Measurements from ENCODE around the gene PTGDS. TPM values are rescaled to one million over a fixed set of nuclear protein-coding genes. Genes with fewer than 3 reads are reported as not detected.

Gene PTGDS
- total and polyA plus RNA-seq, 9 of the 15 experiments (the other 6 are each of a cell fraction or from before 2014, with no cell fraction given): 0.46 to 7.1 (median 2.0) TPM

DNA sequence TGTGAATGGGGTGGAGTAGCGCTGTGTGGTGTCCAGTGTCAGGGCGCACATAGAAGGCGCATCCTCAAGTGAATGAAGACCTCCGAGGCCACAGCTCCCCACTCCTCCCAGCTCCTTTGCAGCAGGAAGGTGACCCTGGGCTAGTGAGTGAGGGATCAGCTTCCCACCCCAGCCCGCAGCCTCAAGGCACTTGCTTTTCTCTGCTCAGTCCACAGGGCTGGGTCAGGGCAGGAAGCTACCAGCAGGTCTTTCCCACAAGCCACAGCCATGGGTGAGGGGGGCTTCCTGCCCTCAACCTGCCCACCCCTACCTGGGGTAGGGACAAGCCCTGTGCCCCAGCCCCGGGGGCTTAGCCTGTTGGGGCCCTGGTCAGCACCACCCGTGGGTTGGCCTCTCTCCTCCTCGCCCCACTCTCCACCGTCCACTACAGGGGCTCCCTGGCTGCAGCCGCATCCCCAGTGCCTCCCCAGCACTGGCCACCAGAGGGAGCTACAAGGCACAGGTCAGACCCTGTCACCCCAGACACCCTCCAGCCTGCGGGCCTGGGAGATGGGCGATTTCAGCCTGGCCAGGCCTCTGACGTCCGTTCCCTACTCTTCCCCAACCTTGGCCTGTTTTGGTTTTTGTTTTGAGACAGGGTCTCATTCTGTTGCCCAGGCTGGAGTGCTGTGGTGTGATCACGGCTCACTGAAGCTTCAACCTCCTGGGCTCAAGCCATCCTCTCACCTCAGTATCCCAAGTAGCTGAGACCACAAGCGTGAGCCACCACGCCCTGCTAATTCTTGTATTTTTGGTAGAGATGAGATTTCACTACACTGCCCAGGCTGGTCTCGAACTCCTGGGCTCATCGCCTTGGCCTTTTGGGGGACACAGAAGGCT lies 52.0 kb downstream of the PTGDS start (continued):
- TF ChIP-seq ZBTB7A (IDR thresholded peaks at IDR 0.05; ENCODE audit: borderline replicate concordance, control insufficient read depth, low read depth, low read length): peak; percentile 69
- TF ChIP-seq BCOR (IDR thresholded peaks at IDR 0.05): peak; percentile 96
- TF ChIP-seq, protein P1, sequence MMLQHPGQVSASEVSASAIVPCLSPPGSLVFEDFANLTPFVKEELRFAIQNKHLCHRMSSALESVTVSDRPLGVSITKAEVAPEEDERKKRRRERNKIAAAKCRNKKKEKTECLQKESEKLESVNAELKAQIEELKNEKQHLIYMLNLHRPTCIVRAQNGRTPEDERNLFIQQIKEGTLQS (IDR thresholded peaks at IDR 0.05): no peak
- TF ChIP-seq, protein P1 (CRISPR knock-in tag; conservative IDR thresholded peaks at IDR 0.05): 0 out of 2 replicates have a peak, but pooled peaks have one; percentile 39
- TF ChIP-seq XRCC5 (IDR thresholded peaks at IDR 0.05; ENCODE audit: low read depth, low read length): peak; percentile 77; the same call in 1 of the 2 replicates
- TF ChIP-seq, protein P2, sequence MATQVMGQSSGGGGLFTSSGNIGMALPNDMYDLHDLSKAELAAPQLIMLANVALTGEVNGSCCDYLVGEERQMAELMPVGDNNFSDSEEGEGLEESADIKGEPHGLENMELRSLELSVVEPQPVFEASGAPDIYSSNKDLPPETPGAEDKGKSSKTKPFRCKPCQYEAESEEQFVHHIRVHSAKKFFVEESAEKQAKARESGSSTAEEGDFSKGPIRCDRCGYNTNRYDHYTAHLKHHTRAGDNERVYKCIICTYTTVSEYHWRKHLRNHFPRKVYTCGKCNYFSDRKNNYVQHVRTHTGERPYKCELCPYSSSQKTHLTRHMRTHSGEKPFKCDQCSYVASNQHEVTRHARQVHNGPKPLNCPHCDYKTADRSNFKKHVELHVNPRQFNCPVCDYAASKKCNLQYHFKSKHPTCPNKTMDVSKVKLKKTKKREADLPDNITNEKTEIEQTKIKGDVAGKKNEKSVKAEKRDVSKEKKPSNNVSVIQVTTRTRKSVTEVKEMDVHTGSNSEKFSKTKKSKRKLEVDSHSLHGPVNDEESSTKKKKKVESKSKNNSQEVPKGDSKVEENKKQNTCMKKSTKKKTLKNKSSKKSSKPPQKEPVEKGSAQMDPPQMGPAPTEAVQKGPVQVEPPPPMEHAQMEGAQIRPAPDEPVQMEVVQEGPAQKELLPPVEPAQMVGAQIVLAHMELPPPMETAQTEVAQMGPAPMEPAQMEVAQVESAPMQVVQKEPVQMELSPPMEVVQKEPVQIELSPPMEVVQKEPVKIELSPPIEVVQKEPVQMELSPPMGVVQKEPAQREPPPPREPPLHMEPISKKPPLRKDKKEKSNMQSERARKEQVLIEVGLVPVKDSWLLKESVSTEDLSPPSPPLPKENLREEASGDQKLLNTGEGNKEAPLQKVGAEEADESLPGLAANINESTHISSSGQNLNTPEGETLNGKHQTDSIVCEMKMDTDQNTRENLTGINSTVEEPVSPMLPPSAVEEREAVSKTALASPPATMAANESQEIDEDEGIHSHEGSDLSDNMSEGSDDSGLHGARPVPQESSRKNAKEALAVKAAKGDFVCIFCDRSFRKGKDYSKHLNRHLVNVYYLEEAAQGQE (IDR thresholded peaks at IDR 0.05; ENCODE audit: borderline replicate concordance): peak; percentile 38; the same call in 1 of the 2 replicates
- TF ChIP-seq, protein P2 (CRISPR knock-in tag; IDR thresholded peaks at IDR 0.05; ENCODE audit: low read depth): no peak
- no peak for TF ChIP-seq GTF2F1 (IDR thresholded peaks at IDR 0.05; ENCODE audit: low read depth, low read length)
- TF ChIP-seq ESRRA (IDR thresholded peaks at IDR 0.05; ENCODE audit: borderline replicate concordance, low read depth): peak; percentile 91
- TF ChIP-seq MBD2 (IDR thresholded peaks at IDR 0.05; ENCODE audit: borderline replicate concordance, low read depth): 0 out of 2 replicates have a peak, but pooled peaks have one; percentile 25
- no peak for TF ChIP-seq SRSF9 (IDR thresholded peaks at IDR 0.05; ENCODE audit: borderline replicate concordance, low read depth, low read length)
- no peak for TF ChIP-seq TAL1 (IDR thresholded peaks at IDR 0.05)
- TF ChIP-seq, protein P3, sequence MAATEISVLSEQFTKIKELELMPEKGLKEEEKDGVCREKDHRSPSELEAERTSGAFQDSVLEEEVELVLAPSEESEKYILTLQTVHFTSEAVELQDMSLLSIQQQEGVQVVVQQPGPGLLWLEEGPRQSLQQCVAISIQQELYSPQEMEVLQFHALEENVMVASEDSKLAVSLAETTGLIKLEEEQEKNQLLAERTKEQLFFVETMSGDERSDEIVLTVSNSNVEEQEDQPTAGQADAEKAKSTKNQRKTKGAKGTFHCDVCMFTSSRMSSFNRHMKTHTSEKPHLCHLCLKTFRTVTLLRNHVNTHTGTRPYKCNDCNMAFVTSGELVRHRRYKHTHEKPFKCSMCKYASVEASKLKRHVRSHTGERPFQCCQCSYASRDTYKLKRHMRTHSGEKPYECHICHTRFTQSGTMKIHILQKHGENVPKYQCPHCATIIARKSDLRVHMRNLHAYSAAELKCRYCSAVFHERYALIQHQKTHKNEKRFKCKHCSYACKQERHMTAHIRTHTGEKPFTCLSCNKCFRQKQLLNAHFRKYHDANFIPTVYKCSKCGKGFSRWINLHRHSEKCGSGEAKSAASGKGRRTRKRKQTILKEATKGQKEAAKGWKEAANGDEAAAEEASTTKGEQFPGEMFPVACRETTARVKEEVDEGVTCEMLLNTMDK (IDR thresholded peaks at IDR 0.05; ENCODE audit: borderline replicate concordance, insufficient read depth, low read depth, low read length, poor library complexity, severe bottlenecking): peak; percentile 34
- TF ChIP-seq KLF16 (IDR thresholded peaks at IDR 0.05): peak; percentile 62
- TF ChIP-seq ATF7 (IDR thresholded peaks at IDR 0.05): peak; percentile 21; the same call in 1 of the 2 replicates
